ENCODE data around the gene ACOT8. TPM values are rescaled to one million over a fixed set of nuclear protein-coding genes. Genes with fewer than 3 reads are reported as not detected.
A peak's percentile ranks its signal among the peaks of the same experiment; 100 is the strongest.

ACOT8 gene
- total and polyA plus RNA-seq, 2 donors (not counting 3 experiments of a cell fraction or from before 2014, with no cell fraction given): 15.5 to 50.9 TPM

- no peak overlapping the region for H3K27ac ChIP-seq (ENCODE audit: insufficient read depth, low read depth, low read length)
- H2AFZ ChIP-seq (ENCODE audit: low read depth, low read length): no peak overlapping the region
- FAIRE-seq: no peak
- no peak for TF ChIP-seq MYC (IDR thresholded peaks at IDR 0.05; ENCODE audit: low read depth, low read length)
- TF ChIP-seq CTCF (IDR thresholded peaks at IDR 0.05; ENCODE audit: extremely low read depth in 1 of 2, insufficient read depth in 1 of 2, low read depth in 1 of 2, low read length in 2 of 2): no peak
- TF ChIP-seq EZH2 (IDR thresholded peaks at IDR 0.05; ENCODE audit: borderline replicate concordance, low read depth, low read length, severe bottlenecking): no peak
- TF ChIP-seq MAX (IDR thresholded peaks at IDR 0.05; ENCODE audit: insufficient read depth, insufficient read length): no peak
- TF ChIP-seq GATA2 (IDR thresholded peaks at IDR 0.05; ENCODE audit: insufficient read depth, insufficient read length, low read depth, low read length): no peak
- TF ChIP-seq POLR2A (IDR thresholded peaks at IDR 0.05; ENCODE audit: low read depth, low read length): no peak
- no peak for TF ChIP-seq JUN (IDR thresholded peaks at IDR 0.05; ENCODE audit: borderline replicate concordance, insufficient read depth, insufficient read length, low read depth)
- TF ChIP-seq FOS (IDR thresholded peaks at IDR 0.05; ENCODE audit: borderline replicate concordance, insufficient read depth, low read length): no peak
- no peak for TF ChIP-seq POLR2AphosphoS5 (IDR thresholded peaks at IDR 0.05; ENCODE audit: insufficient read depth, low read depth, low read length)
- dilution Hi-C loops (cut with MboI; ENCODE audit: extremely low pct_ligation_motif_present, low sequenced_read_pairs): no loop called here
- H3K9ac ChIP-seq (replicated peaks; ENCODE audit: extremely low read depth, insufficient read depth, low read length): no peak overlapping the region
- intact Hi-C loops (cut with micrococcal nuclease): no loop called here
- no peaks in the 10 kb centered on the region for H3K27me3 ChIP-seq (ENCODE audit: control insufficient read depth in 2 of 2, insufficient read depth in 2 of 2, low read length in 2 of 2)
- no peak overlapping the region for H3K4me2 ChIP-seq (ENCODE audit: insufficient read depth, low read length)
- DNase-seq (ENCODE audit: low read depth, low spot score): peak; percentile 17
- CTCF ChIA-PET: interaction anchor here (1.9 to 2.0 kb wide), 2 partner anchors 23 to 44 kb away, joined by 5 to 6 read pairs; partner anchors contain the start of genes CTSA and NEURL2
- H3K79me2 ChIP-seq (ENCODE audit: control insufficient read depth, insufficient read depth, low read length): no peaks in the 10 kb centered on the region
- no peaks in the 10 kb centered on the region for H4K20me1 ChIP-seq (replicated peaks; ENCODE audit: control insufficient read depth, extremely low read depth, insufficient read depth, low read length)
- no peaks in the 10 kb centered on the region for H3K4me1 ChIP-seq (ENCODE audit: control insufficient read depth, extremely low read depth, insufficient read depth, low read length)
- H3K9me1 ChIP-seq (replicated peaks; ENCODE audit: control insufficient read depth, extremely low read depth, insufficient read depth, low read length): no peaks in the 10 kb centered on the region
- no peaks in the 10 kb centered on the region for H3K9me3 ChIP-seq (replicated peaks; ENCODE audit: control insufficient read depth, insufficient read depth, low read length)
- H3K4me3 ChIP-seq (replicated peaks in 1 of 3; ENCODE audit: insufficient read depth in 1 of 3, low read depth in 1 of 3, low read length in 3 of 3): no peak overlapping the region
- POLR2A ChIA-PET: interaction anchor here (2.2 kb wide), 1 partner anchor 13 kb away, joined by 9 read pairs; the partner anchor contains the start of gene ZSWIM1
- H3K36me3 ChIP-seq (ENCODE audit: control insufficient read depth in 2 of 2, extremely low read depth in 1 of 2, insufficient read depth in 2 of 2, low read length in 2 of 2): no peaks in the 10 kb centered on the region
- BruUV-seq (replicated peaks): no TSS peak
Observed at GRCh38 chr20:45867819-45868176, 10.6 kb upstream of the ACOT8 start.
